HG03565 (cell line): ENCODE results near the gene SCAPER.
A peak's percentile ranks its signal among the peaks of the same experiment; 100 is the strongest.
"Not testable (repeated sequence)": the region's sequence is repeated elsewhere in the genome, so short reads cannot be mapped to it uniquely, and the experiment has no call there.

Experiments
- ATAC-seq: cut with Tn5 transposase; IDR thresholded peaks from one replicate; pipeline ENCODE4 v1.9.1; 2021; ENCODE audit warnings: mild to moderate bottlenecking, moderate library complexity; ENCODE audit not compliant: unreplicated experiment

SCAPER gene

DNA sequence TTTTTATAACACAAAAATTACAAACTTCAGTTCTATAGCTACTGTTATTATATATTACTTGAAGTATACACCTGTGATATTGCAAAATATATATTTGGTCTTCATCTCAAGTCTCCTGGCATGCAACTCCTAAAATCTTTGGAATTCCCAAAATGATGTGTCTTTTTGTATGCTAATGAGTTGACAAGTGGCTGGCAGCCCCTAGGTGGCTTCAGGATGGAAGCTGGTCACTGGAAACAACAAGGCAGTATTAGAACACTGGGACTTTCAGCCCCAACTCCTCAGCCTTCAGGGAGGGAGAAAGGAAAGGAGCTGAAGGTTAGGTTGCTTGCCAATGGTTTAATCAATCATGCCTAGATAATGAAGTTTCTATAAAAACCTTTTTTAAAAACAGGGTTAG, 112.0 kb downstream of the SCAPER start:
- no peak for ATAC-seq

DNA sequence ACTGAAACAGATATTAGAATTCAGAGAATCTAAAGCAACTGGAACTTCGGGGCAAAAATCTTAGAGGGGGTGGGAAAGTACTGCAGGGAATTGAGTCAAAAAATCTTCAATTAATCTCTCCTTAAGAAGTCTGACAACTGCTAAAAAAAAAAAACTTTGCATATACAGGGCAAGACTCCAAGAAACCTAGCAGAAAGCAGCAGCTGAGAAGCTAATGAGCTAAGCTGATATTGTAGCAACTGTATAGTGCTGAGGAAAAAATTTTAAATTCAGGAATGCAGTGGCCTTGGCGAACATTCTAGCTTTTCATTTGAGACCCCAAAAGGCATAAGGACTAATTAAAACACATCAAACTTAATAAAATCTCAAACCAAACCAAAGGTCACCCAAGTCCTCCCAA, 113.6 kb downstream of the SCAPER start:
- no peak for ATAC-seq

DNA sequence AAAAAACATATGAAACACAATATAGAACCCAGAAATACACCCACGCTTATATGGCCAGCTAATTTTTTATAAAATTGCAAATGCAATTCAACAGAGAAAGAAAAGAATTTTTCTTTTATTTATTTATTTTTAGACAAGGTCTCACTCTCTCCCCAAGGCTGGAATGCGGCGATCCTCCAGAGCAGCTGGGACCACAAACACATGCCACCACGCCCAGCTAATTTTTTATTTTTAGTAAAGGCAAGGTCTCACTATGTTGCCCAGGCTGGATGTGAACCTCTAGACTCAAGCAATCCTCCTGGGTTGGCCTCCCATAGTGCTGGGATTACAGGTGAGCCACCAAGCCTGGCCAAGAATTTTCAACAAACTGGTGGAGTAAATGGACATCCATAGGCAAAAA, 117.9 kb downstream of the SCAPER start:
- no peak for ATAC-seq

DNA sequence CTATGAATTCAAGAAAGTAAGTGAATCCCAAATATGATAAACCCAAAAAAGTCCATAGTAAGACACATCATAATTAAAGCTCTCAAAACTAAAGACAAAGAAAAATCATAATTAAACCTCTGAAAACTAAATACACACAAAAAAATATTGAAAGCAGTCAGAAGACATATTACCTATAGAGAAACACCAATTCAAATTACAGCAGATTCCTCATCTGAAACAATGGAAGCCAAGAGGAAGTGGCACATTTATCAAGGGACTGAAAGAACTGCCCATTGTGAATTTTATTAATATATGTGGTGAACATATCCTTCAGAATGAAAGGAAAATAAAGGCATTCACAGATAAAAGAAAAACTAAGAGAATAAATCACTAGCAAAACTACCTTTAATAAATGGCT, 128.2 kb downstream of the SCAPER start:
- no peak for ATAC-seq

DNA sequence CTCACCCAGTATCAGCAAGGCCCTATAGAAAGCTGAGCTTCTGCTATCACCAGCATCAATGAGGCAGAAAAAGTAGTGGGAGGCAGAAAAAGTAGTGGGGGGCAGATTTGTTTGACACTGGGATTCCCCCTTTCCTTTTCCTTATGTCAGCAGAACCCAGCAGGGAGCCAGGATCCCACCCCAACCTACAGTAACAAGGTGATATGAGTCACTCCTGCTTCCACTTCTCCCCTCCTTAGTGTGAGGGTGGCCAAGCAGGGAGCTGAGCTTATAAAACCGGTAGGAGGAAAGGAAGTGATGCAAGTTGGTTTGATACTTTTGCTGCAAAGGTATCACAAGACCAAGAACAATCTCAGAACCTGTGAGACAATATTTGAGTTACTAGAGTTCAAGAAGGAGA, 128.7 kb downstream of the SCAPER start:
- ATAC-seq: no peak

DNA sequence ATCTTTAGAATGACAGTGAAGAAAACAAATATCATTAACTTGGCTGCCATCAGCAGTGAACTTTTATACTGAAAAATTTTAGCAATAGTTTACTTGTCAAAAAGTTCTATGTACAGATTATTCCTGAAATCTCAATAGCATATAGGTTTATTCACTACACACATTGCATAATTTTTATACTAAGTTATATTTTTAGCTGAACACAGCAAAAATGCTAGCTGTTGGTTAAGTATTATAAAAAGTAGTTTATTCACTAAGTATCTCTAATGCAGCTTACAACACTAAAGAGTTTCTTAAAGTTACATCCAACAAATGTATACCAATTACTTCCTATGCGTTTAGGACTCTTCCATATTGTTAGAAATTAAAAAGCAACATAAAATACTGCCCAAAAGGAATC, 131.9 kb downstream of the SCAPER start:
- ATAC-seq: no peak

DNA sequence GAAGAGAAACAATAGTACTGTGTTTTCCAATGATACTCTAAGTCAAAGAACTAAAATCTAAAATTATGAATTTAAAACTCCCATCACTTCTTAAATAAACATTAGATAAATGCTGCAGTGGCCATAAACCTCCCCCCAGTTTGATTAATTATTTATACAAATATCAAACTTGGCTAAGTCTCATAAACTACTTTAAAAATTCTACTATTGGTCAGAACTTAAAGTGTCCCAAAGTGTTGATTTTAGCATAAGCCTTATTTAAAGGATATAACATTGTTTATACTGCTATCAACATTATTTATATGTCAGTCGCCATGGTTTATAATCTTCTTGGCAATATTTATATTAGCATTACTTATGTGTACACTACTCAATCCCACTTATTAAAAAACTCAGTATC, 132.4 kb downstream of the SCAPER start:
- ATAC-seq: no peak

DNA sequence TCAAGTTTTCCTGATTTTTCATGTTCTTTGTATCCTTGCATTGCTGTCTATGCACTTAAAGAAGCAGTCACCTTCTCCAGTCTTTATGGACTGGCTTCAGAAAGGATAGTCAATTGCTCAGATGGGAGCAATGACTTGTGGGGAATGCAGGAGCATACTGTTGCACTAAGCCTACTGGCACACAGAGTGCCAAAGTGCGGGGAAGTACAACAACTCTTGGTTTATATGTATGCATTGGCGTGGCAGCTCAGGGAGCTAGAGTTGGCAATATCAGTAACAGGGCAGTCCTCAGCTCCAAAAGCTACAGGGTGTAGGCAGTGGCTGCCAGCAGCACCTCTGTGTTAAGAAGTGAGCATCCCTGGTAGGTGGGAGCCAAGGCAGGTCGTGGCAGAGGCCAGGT, 141.1 kb downstream of the SCAPER start:
- no peak for ATAC-seq

DNA sequence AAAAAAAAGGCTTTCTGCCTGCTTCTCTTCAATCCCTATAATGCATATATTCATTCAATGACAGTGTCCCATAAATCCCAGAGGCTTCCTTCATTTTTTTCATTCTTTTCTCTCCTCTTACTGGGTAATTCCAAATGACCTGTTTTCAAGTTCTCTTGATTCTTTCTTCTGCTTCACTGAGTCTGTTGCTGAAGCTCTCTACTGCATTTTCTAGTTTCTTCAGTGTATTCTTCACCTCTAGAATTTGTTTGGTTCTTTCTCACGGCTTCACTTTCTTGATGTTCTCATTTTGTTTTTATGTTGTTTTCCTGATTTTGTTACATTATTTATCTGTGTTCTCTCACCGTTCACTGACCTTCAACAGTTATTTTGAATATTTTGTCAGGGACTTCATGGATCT, 141.6 kb downstream of the SCAPER start:
- ATAC-seq: no peak

DNA sequence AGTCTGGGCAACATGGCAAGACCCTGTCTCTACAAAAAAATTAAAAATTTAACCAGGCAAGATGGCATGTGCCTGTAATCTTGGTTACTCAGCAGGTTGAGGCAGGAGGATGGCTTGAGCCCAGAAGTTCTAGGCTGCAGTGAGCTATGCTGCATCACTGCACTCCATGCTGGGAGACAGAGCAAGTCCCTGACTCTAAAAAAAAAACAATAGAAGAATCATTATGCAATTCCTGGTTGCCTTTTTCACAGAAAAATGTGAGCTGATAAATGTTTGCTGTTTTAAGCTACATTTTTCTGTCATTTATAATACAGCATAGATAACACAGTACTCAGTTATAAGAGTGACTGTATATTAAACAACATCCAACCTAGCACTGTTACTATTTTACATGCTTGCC, 148.8 kb downstream of the SCAPER start:
- ATAC-seq: no peak

DNA sequence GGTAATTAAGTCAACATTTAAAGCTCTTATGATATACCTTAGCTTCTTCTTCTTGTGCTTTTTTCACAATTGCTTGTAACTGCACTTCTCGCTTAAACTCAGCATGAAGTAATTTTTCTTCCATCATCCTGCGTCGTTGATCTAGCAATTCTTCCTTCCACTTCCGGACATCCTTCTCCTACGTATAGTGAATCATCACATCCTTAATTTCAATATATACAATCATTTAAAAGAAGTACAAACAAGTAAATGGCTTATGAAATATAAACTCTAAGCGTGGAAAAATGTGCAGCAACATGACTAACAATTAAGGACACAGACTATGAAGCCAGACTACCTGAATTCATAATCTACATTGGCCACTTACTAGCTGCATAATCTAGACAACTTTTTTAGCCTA, 151.4 kb downstream of the SCAPER start:
- no peak for ATAC-seq

DNA sequence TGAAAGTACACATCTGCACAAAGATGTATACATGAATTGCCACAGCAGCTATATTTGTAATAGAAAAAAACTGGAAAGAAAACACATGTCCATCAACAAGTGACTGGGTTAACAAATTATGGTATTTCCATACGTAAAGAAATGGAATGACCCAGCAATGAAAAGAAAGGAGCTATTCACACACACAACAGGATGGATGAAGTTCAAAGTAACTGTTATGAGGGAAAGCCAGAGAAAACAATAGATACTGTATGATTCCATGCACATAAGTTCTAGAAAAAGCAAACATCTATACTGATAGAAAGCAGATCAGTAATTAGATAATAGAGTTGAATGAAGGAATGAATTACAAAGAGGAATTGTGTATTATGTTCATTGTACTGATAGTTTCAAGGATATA, 152.0 kb downstream of the SCAPER start:
- ATAC-seq: no peak

DNA sequence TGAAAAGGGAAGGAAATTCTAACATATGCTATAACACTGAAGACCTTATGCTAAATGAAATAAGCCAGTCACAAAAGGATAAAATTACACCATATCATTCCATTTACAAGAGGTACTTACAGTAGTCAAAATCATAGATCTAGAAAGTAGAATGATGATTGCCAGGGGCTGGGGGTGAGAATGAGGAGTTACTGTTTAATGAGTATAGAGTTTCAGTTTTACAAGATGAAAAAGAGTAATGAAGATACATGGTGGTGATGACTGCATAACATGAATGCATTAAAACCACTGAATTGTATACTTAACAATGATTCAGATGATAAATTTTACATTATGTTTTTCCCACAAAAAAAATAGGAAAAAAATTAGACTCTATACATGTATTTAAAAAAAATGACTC, 152.6 kb downstream of the SCAPER start:
- no peak for ATAC-seq

DNA sequence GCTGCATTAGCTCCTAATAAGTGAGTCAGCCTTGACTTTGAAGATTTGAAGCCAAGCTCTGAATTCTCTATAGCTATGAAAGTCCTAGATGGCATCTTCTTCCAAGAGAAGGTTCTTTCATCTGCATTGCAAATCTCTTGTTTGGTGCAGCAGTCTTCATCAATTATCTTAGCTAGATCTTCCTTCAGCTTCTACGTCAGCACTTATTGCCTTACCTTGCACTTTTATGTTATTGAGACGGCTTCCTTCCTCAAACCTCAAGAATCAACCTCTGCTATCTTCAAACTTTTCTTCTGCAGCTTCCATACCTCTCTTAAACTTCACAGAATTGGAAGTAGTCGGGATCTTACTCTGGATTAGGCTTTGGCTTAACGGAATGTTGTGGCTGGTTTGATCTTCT, 167.6 kb downstream of the SCAPER start:
- ATAC-seq: no peak

DNA sequence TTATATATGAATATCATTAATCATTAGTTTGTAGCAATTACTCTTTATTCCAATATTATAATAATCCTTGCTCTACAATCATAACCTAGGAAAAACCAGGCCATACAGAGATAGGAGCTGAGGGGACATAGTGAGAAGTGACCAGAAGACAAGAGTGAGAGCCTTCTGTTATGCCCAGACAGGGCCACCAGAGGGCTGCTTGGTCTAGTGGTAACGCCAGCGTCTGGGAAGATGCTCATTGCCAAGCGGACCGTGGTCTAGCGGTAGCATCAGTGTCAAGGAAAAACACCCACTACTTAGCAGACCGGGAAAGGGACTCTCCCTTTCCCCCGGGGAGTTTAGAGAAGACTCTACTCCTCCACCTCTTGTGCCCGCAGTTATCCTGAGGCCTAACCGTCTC, 172.8 kb downstream of the SCAPER start:
- ATAC-seq: not testable (repeated sequence)

DNA sequence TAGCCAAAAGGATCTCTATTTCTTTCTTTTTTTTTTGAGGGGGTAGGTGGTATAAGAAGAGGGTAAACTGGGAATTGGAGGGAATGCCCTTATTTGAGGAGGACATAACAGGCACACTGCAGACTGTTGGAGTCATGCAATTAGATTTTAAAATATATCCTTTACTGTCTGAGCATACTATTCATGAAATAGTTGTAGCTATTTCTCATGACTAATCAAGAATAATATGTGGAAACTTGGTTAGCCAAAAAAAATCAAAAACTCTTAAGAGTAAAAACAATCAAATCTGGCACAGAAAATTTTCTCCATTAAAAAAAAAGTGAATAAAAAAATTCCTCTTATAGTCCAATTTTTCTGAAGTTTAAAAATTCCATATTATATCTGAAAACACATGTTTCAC, 174.9 kb downstream of the SCAPER start:
- no peak for ATAC-seq

DNA sequence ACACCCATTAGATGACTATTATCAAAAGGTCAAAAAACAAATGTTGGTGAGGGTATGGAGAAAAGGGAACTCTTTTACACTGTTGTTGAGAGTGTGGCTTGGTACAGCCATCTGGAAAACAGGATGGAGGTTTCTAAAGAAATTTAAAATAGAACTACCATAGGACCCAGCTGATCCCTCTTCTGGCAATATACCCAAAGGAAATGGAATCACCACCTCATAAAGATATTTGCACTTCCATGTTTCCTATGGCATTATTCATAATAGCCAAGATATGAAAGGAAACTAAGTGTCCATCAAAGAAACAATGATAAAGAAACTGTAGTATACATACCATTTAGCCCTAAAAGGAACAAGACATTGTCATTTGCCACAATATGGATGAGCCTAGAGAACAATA, 186.3 kb downstream of the SCAPER start:
- no peak for ATAC-seq

DNA sequence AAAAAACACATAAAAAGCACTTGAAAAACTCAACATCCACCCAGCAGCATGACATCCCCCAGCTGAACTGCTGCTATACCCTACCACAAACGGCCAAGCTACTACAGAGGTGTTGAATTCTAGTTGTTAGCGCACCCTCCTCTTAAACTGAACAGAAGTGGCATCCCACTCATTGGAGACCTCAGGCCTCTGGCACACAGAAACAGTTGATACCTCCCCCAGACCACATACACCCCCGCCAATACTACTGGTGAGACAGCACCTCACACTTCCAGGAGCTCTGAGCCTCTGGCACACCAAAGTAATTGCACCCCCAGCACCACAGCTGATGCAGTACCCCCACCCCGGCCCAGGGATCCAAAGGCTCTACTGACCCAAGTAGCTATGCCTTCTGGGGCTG, 190.2 kb downstream of the SCAPER start:
- no peak for ATAC-seq

DNA sequence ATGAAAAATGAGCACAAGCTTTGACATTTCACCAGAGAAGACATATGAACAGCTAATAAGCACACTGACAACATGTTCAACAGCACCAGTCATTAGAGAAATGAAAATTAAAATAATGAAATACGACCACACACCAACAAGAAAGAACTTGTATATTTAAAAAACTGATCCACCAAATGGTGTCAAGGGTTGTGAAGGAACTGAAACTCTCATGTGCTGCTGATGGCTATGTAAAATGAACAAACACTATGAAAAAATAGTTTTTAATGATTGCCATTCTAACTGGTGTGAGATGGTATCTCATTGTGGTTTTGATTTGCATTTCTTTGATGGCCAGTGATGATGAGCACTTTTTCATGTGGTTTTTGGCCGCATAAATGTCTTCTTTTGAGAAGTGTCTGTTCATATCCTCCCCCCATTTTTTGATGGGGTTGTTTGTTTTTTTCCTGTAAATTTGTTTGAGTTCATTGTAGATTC, 193.8 kb downstream of the SCAPER start:
- peak; percentile 54 for ATAC-seq

DNA sequence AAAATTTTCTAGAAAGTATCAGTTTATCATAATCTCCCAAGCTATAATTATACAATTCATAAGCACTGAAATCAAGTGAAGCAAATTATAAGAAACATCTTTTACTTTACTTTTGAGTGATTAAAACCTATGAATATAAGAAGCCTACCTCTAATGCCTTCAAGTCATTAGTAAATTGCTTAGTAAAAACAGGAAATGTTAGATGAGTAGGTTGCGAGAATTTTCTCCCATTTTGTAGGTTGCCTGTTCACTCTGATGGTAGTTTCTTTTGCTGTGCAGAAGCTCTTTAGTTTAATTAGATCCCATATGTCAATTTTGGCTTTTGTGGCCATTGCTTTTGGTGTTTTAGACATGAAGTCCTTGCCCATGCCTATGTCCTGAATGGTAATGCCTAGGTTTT, 201.1 kb downstream of the SCAPER start:
- not testable (repeated sequence) for ATAC-seq

DNA sequence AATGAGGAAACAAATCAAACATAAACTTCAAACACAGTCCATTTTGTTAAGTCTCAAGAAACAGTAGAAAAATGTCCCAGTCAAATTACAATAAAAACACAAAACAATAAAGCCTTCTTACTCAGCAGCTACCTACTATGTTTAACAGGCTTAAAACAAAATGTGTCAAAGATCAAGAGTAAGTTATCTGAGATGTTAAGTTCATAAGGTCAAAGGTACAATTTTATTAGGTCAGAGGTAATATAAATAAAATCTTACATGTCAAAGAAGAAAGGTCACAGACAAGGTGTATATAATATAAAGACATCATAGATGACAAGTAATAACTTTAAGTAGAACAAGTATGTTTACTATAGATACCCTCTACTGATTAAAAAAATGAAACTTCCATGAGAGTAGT, 208.3 kb downstream of the SCAPER start:
- ATAC-seq: no peak

DNA sequence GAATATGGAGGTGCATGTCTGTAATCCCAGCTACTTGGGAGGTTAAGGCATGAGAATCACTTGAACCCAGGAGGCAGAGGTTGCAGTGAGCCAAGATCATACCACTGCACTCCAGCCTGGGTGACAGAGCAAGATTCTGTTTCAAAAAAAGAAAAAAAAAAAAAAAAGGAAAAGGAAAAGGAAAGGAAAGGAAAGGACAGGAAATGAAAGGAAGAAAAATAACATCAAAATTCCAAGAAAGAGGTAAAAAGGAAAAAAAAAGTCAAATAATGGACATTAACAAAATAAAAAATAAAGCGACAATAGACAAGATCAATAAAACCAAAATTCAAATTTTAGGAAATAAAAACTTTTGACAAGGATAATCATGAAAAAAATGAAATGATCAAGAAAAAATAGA, 212.6 kb downstream of the SCAPER start:
- not testable (repeated sequence) for ATAC-seq

DNA sequence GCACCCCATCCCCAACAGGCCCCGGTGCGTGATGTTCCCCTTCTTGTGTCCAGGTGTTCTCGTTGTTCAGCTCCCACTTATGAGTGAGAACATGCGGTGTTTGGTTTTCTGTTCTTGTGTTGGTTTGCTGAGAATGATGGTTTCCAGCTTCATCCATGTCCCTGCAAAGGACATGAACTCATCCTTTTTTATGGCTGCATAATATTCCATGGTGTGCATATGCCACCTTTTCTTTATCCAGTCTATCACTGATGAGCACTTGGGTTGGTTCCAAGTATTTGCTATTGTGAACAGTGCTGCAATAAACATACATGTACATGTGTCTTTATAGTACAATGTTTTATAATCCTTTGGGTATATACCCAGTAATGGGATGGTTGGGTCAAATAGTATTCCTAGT, 217.5 kb downstream of the SCAPER start:
- not testable (repeated sequence) for ATAC-seq

DNA sequence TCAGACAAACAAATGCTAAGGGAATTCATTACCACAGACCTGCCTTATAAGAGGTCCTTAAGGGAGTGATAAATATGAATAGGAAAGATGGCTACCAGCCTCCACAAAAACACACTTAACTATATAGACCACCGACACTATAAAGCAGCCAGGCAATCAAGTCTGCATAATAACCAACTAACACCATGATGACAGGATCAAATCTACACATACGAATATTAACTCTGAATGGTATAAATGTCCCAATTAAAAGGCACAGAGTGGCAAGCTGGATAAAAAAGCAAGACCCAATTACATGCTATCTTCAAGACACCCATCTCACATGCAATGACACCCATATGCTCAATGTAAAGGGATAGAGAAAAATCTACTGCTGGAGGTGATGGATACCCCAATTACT, 221.1 kb downstream of the SCAPER start:
- ATAC-seq: no peak
